Spleen (tissue), 11 donors: ENCODE data around the gene HRNR. TPM values are rescaled to one million over a fixed set of nuclear protein-coding genes. Genes with fewer than 3 reads are reported as not detected.

Experiments
- DNase-seq: peaks from one replicate; pipeline ENCODE4 v3.0.0-alpha.2; 2020
- H3K27ac ChIP-seq, 8 donors: fragments of 200-600 bp; sonication (generic) in 7 of 8; 1 replicate in 4 of 8; 2 replicates in 4 of 8; pipeline versions ENCODE4 v1.5.0 to v1.8.0; 2016 to 2021; ENCODE audit warnings: inconsistent platforms in 4 of 8, mild to moderate bottlenecking in 4 of 8, moderate library complexity in 1 of 8
- H3K27me3 ChIP-seq, 7 donors: fragments of 200-600 bp; sonication (generic) in 6 of 7; replicated peaks in 1 of 7; 1 replicate in 4 of 7; 2 replicates in 3 of 7; pipeline versions ENCODE4 v1.5.0 to v1.8.0; 2016 to 2021; ENCODE audit warnings: inconsistent platforms in 3 of 7, mild to moderate bottlenecking in 1 of 7
- H3K36me3 ChIP-seq, 6 donors: fragments of 200-600 bp; sonication (generic) in 5 of 6; 1 replicate in 4 of 6; 2 replicates in 2 of 6; pipeline versions ENCODE4 v1.5.0 to v1.8.0; 2016 to 2021; ENCODE audit warnings: inconsistent platforms in 2 of 6
- H3K4me1 ChIP-seq, 6 donors: fragments of 200-600 bp; sonication (generic) in 5 of 6; 1 replicate in 3 of 6; 2 replicates in 3 of 6; pipeline versions ENCODE4 v1.5.0 to v1.8.0; 2016 to 2021; ENCODE audit warnings: inconsistent platforms in 3 of 6
- H3K4me3 ChIP-seq, 8 donors: fragments of 200-600 bp; sonication (generic) in 7 of 8; 1 replicate in 4 of 8; 2 replicates in 4 of 8; pipeline versions ENCODE4 v1.5.0 to v1.8.0; 2016 to 2021; ENCODE audit warnings: inconsistent platforms in 4 of 8, mild to moderate bottlenecking in 4 of 8, moderate library complexity in 2 of 8
- H3K9me3 ChIP-seq, 8 donors: fragments of 200-600 bp; sonication (generic) in 7 of 8; 1 replicate in 4 of 8; 2 replicates in 4 of 8; pipeline versions ENCODE4 v1.5.0 to v1.8.0; 2016 to 2021; ENCODE audit warnings: inconsistent platforms in 4 of 8
- CTCF ChIP-seq, 11 experiments: fragments of 200-600 bp in 7 of 11; fragments of 450-650 bp in 4 of 11; sonication (generic) in 4 of 11; IDR thresholded peaks in 8 of 11; conservative IDR thresholded peaks in 3 of 11; 1 replicate in 7 of 11; 2 replicates in 4 of 11; pipeline versions ENCODE4 v1.4.0 to v1.8.0; 2016 to 2021; ENCODE audit warnings: antibody characterized with exemption in 11 of 11, inconsistent platforms in 4 of 11, mild to moderate bottlenecking in 1 of 11
- POLR2A ChIP-seq, 3 donors: fragments of 450-650 bp; IDR thresholded peaks; one replicate each; pipeline ENCODE4 v1.5.1; 2017; ENCODE audit warnings: antibody characterized with exemption in 3 of 3, mild to moderate bottlenecking in 1 of 3
- POLR2AphosphoS5 ChIP-seq, 3 donors: sonication (generic); formaldehyde crosslinking; IDR thresholded peaks; one replicate each; pipeline ENCODE4 v1.5.1; 2017; ENCODE audit warnings: antibody characterized with exemption in 3 of 3
- WGBS, 5 donors: extraction: QIAGEN DNeasy Blood & Tissue Kit in 3 of 5; methylation state at CpG; one replicate each; pipeline versions ENCODE4 v1.1.5 to v1.1.7; 2013 to 2018; 5-methylcytosine and 5-hydroxymethylcytosine counted together
- intact Hi-C: fragments of 100-400 bp; cut with DNase I; formaldehyde crosslinking; loops from one replicate; pipeline ENCODE4 v1.15.0; 2023; ENCODE audit warnings: low total_unique reads
- polyA plus RNA-seq, 3 donors: library from polyadenylated mRNA; stranded (reverse); fragments of 200-250 nt; gene quantifications; one replicate each; pipeline ENCODE4 v1.2.1, GENCODE V29; 2013
- total RNA-seq, 7 donors: library from RNA; depleted of rRNA in 3 of 7; stranded (reverse); fragments of >200 nt in 3 of 7; fragmentation: NEBNext Ultra II Directional in 4 of 7; extraction: Animal tissue kit (Norgen Biotek cat#: 25700) in 4 of 7; gene quantifications; one replicate each; pipeline versions ENCODE4 v1.1.0 to v1.2.1, GENCODE V29; 2016 to 2021
- donor health status: healthy with polysubstance abuse.
- donor health status: DM: no; HTN: no; CAD: no; lungs with moderate emphysema.
- donor health status: DM: no; HTN: no; CAD: no.
- donor health status: Bipolar disorder and iron deficiency.
- donor health status: healthy.
- donor health status: DM: no; HTN: no; CAD: no.
- donor health status: DM: yes; HTN: yes; CAD: no.

Gene HRNR
- total and polyA plus RNA-seq, 10 donors = under 0.01 TPM; not detected in 9

GRCh38 chr1:152198982-152199381, 25.0 kb downstream of the HRNR start:
- Histone ChIP-seq H3K4me1 (no peaks in the 10 kb centered on the region), H3K4me3 (no peak overlapping the region), H3K27ac (no peak overlapping the region), H3K36me3 (no peaks in the 10 kb centered on the region), H3K27me3 (no peaks in the 10 kb centered on the region), H3K9me3 (no peaks in the 10 kb centered on the region)
- no peak for DNase-seq
- intact Hi-C loops = no loop called here
- TF ChIP-seq POLR2AphosphoS5 (IDR thresholded peaks at IDR 0.05) = no peak
- TF ChIP-seq CTCF (IDR thresholded peaks at IDR 0.05 in 8 of 11, conservative IDR thresholded peaks at IDR 0.05 in 3 of 11) = no peak
- TF ChIP-seq POLR2A (IDR thresholded peaks at IDR 0.05) = no peak

GRCh38 chr1:152197361-152197941, 26.5 kb downstream of the HRNR start:
- Histone ChIP-seq H3K9me3 (no peaks in the 10 kb centered on the region), H3K36me3 (no peaks in the 10 kb centered on the region), H3K4me3 (no peak overlapping the region), H3K4me1 (no peaks in the 10 kb centered on the region), H3K27me3 (no peaks in the 10 kb centered on the region), H3K27ac (no peak overlapping the region)
- intact Hi-C loops = no loop called here
- no peak for TF ChIP-seq CTCF (IDR thresholded peaks at IDR 0.05 in 8 of 11, conservative IDR thresholded peaks at IDR 0.05 in 3 of 11)
- DNase-seq = no peak

- Histone ChIP-seq H3K27ac (no peak overlapping the region), H3K9me3 (no peaks in the 10 kb centered on the region), H3K4me1 (peaks cover 0 to 21% (median 10%) of the 10 kb centered on the region in 6 donors), H3K4me3 (no peak overlapping the region), H3K36me3 (no peaks in the 10 kb centered on the region), H3K27me3 (peaks cover 0 to 9% (median 5%) of the 10 kb centered on the region in 7 donors)
- intact Hi-C loops = no loop called here
- TF ChIP-seq CTCF (IDR thresholded peaks at IDR 0.05 in 8 of 11, conservative IDR thresholded peaks at IDR 0.05 in 3 of 11) (no peak), POLR2A (IDR thresholded peaks at IDR 0.05) (no peak), POLR2AphosphoS5 (IDR thresholded peaks at IDR 0.05) (no peak)
- DNase-seq = no peak
Measured at GRCh38 chr1:152191711-152192110, 32.3 kb downstream of the HRNR start.

GRCh38 chr1:152191260-152191659, 32.7 kb downstream of the HRNR start:
- TF ChIP-seq CTCF (IDR thresholded peaks at IDR 0.05 in 8 of 11, conservative IDR thresholded peaks at IDR 0.05 in 3 of 11) = no peak
- TF ChIP-seq POLR2AphosphoS5 (IDR thresholded peaks at IDR 0.05) = no peak
- no peaks in the 10 kb centered on the region for H3K36me3 ChIP-seq
- H3K27ac ChIP-seq = no peak overlapping the region
- H3K4me3 ChIP-seq = no peak overlapping the region
- intact Hi-C loops = no loop called here
- 79 to 93% (median 89%) methylated on average over 5 of the region's 5 CpGs for WGBS, 5 donors
- H3K4me1 ChIP-seq = peaks cover 0 to 21% (median 10%) of the 10 kb centered on the region in 6 donors
- H3K9me3 ChIP-seq = no peaks in the 10 kb centered on the region
- no peak for DNase-seq
- peaks cover 0 to 9% (median 5%) of the 10 kb centered on the region in 7 donors for H3K27me3 ChIP-seq
